GM21786 (cell line): ENCODE measurements around the gene PDZD4.

Experiments used
- ATAC-seq: cut with Tn5 transposase; IDR thresholded peaks from one replicate; pipeline ENCODE4 v1.9.1; 2021; ENCODE audit not compliant: unreplicated experiment

The PDZD4 gene

GRCh38 chrX:153792368-153792767 is 38.0 kb downstream of the PDZD4 start:
- no peak for ATAC-seq

GRCh38 chrX:153791104-153791852 is 39.1 kb downstream of the PDZD4 start:
- no peak for ATAC-seq

GRCh38 chrX:153789654-153790053 is 40.7 kb downstream of the PDZD4 start:
- no peak for ATAC-seq

GRCh38 chrX:153786669-153787068 is 43.7 kb downstream of the PDZD4 start:
- no peak for ATAC-seq

- ATAC-seq, result no peak
Observed at GRCh38 chrX:153784325-153784967, 45.9 kb downstream of the PDZD4 start.

GRCh38 chrX:153783378-153784013 is 46.8 kb downstream of the PDZD4 start:
- no peak for ATAC-seq

GRCh38 chrX:153782871-153783270 is 47.5 kb downstream of the PDZD4 start:
- ATAC-seq, result no peak

- no peak for ATAC-seq
Observed at GRCh38 chrX:153782313-153782712, 48.0 kb downstream of the PDZD4 start.

GRCh38 chrX:153781428-153782047 is 48.8 kb downstream of the PDZD4 start:
- no peak for ATAC-seq

GRCh38 chrX:153780678-153781427 is 49.5 kb downstream of the PDZD4 start, which contains the start of gene SRPK3:
TSS of gene SRPK3 (plus strand) at chrX:153781041. CDS start at chrX:153781087, 46 bp downstream.
- ATAC-seq, result no peak

GRCh38 chrX:153779891-153780677 is 50.3 kb downstream of the PDZD4 start:
- ATAC-seq, result no peak

- no peak for ATAC-seq
Observed at GRCh38 chrX:153778684-153779101, 51.7 kb downstream of the PDZD4 start.

GRCh38 chrX:153778181-153778580 is 52.2 kb downstream of the PDZD4 start:
- no peak for ATAC-seq

- no peak for ATAC-seq
Observed at GRCh38 chrX:153777261-153778090, 52.9 kb downstream of the PDZD4 start.

GRCh38 chrX:153776611-153777045 is 53.7 kb downstream of the PDZD4 start:
- ATAC-seq, result no peak

- ATAC-seq, result no peak
Observed at GRCh38 chrX:153776120-153776599, 54.2 kb downstream of the PDZD4 start.

GRCh38 chrX:153775293-153776119 is 54.8 kb downstream of the PDZD4 start:
- no peak for ATAC-seq
